Omental fat pad (tissue), 4 donors: ENCODE results near the gene ZZZ3. TPM values are rescaled to one million over a fixed set of nuclear protein-coding genes. Genes with fewer than 3 reads are reported as not detected.
"Not testable (repeated sequence)": the region's sequence is repeated elsewhere in the genome, so short reads cannot be mapped to it uniquely, and the experiment has no call there.

Source experiments
- ATAC-seq: fragments of 150-250 bp; one replicate; pipeline ENCODE4 v1.9.1; 2016; ENCODE audit warnings: mild to moderate bottlenecking, moderate library complexity; ENCODE audit not compliant: low FRiP score
- DNase-seq: peaks from one replicate; pipeline ENCODE4 v3.0.0-alpha.2; 2019; ENCODE audit warnings: low spot score
- total RNA-seq, 4 donors: library from RNA; depleted of rRNA; stranded (reverse); fragments of >200 nt; gene quantifications; one replicate each; pipeline ENCODE4 v1.1.0, GENCODE V29; 2016
- TF ChIP-seq, protein P1 (sequence below), 3 donors: fragments of 450-650 bp; IDR thresholded peaks; one replicate each; pipeline ENCODE4 v1.5.1; 2016 to 2017; ENCODE audit warnings: antibody characterized with exemption in 3 of 3, mild to moderate bottlenecking in 3 of 3, moderate library complexity in 2 of 3

The ZZZ3 gene
- total RNA-seq, 4 donors from 2014 or later = 41.2 to 78.7 (median 53.2) TPM

GRCh38 chr1:77655431-77655974 lies 27.0 kb downstream of the ZZZ3 start:
- TF ChIP-seq, protein P1, sequence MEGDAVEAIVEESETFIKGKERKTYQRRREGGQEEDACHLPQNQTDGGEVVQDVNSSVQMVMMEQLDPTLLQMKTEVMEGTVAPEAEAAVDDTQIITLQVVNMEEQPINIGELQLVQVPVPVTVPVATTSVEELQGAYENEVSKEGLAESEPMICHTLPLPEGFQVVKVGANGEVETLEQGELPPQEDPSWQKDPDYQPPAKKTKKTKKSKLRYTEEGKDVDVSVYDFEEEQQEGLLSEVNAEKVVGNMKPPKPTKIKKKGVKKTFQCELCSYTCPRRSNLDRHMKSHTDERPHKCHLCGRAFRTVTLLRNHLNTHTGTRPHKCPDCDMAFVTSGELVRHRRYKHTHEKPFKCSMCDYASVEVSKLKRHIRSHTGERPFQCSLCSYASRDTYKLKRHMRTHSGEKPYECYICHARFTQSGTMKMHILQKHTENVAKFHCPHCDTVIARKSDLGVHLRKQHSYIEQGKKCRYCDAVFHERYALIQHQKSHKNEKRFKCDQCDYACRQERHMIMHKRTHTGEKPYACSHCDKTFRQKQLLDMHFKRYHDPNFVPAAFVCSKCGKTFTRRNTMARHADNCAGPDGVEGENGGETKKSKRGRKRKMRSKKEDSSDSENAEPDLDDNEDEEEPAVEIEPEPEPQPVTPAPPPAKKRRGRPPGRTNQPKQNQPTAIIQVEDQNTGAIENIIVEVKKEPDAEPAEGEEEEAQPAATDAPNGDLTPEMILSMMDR (IDR thresholded peaks at IDR 0.05) = no peak
- ATAC-seq (no peak), DNase-seq (no peak)

DNA sequence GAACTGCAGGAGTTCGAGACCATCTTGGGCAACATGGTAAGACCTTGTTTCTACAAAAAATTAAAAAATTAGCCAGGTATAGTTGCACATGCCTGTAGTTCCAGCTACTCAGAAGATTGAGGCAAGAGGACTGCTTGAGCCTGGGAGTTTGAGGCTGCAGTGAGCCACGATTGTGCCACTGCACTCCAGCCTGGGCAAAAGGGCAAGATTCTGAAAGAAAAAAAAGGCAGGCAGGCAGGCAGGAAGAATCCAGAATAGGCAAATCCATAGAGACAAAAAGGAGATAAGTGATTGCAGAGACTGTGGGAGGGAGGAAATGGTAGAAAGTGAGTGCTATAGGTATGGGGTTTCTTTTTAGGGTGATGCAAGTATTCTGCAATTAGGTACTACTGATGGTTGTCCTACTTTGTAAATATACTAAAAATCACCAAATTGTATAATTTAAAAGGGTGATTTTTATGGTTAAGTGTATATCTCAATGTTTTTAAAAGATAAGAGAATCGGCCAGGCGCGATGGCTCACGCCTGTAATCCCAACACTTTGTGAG lies 29.4 kb downstream of the ZZZ3 start:
- DNase-seq = no peak
- ATAC-seq = no peak
- TF ChIP-seq, protein P1 (IDR thresholded peaks at IDR 0.05) = no peak

GRCh38 chr1:77652268-77652667 lies 30.2 kb downstream of the ZZZ3 start:
- TF ChIP-seq, protein P1 (IDR thresholded peaks at IDR 0.05) = no peak
- ATAC-seq (no peak), DNase-seq (no peak)

DNA sequence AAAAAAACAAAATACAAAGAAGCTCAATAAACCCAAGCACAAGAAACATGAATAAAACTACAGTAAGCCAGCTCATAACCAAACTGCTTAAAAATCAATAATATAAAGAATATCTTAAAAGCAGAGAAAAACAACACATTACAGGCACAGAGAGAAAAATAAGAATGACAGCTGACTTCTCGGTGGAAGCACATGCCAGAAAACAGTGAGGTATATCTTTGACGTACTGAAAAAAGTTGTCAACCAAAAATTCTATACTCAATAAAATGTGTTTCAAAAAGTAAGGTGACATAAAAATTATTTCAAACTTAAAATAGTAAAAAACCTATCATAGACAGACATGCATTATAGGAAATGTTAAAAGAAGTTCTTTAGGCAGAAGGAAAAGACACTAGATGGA lies 33.3 kb downstream of the ZZZ3 start:
- DNase-seq (no peak), ATAC-seq (no peak)
- TF ChIP-seq, protein P1 (IDR thresholded peaks at IDR 0.05) = no peak

GRCh38 chr1:77646224-77646623 lies 36.2 kb downstream of the ZZZ3 start:
- not testable (repeated sequence) for DNase-seq, ATAC-seq

DNA sequence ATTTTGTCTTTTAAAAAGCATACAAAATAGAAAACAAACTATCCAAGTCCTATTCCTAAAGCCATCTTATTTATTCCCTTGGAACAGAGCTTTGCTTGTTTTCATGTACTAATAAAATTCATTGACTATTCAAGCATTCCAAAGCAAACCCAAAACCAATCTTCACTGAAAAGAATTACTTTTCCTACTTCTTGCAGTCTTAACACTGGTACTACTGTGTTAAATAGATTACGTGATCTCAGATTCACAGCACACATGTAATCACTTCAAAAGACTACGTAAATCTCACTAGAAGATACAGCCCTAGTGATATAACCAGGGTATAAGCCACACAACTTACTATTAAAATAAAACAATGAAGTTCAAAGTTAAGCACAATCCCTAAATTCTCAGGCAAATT lies 39.0 kb downstream of the ZZZ3 start:
- TF ChIP-seq, protein P1 (IDR thresholded peaks at IDR 0.05) = no peak
- DNase-seq (no peak), ATAC-seq (no peak)

DNA sequence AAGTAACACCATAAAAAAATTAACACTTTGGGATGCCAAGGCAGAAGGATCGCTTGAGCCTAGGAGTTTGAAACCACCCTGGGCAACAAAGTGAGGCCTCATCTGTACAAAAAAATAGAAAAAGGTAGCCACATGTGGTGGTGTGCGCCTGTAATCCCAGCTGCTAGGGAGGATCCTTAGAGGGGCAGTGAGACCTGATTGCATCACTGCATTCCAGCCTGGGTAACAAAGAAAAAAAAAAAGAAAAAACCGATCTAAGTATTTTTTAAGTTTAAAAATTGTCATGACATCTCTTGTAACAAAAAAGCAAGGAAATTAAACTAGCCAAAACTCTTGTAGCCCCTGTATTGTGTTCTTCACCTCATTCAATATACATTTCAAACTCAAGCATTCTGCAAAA lies 39.5 kb downstream of the ZZZ3 start:
- DNase-seq = no peak
- TF ChIP-seq, protein P1 (IDR thresholded peaks at IDR 0.05) = no peak
- ATAC-seq = no peak
